B cell (primary cell): ENCODE results near the gene CAAP1. TPM values are rescaled to one million over a fixed set of nuclear protein-coding genes. Genes with fewer than 3 reads are reported as not detected.

Experiments used
- ATAC-seq: fragments of 200-7000 bp; cut with Tn5 transposase; one replicate; pipeline ENCODE4 v1.10.0; 2021; ENCODE audit warnings: low read depth, mild to moderate bottlenecking, moderate number of reproducible peaks, moderate library complexity
- CTCF ChIA-PET: fragments of 350-600 bp; sonication (Branson Sonifier 250); formaldehyde crosslinking; loops from one replicate; lab custom pipeline; 2021; ENCODE audit warnings: antibody characterized with exemption, inconsistent platforms; lab: Charles Lee
- POLR2A ChIA-PET: fragments of 350-600 bp; sonication (Branson Sonifier 250); formaldehyde crosslinking; loops from one replicate; lab custom pipeline; 2021; ENCODE audit warnings: antibody characterized with exemption; lab: Charles Lee
- DNase-seq: peaks from one replicate; pipeline ENCODE4 v3.0.0; 2013
- H2AFZ ChIP-seq: 2 replicates; pipeline ENCODE4 v1.6.1; 2012; ENCODE audit warnings: mild to moderate bottlenecking, low read depth, low read length; ENCODE audit not compliant: insufficient read depth, poor library complexity, severe bottlenecking
- H3K27ac ChIP-seq, 2 donors: 1 replicate in 1 of 2; 2 replicates in 1 of 2; pipeline ENCODE4 v1.5.1; 2012 to 2013; ENCODE audit warnings: low read length in 2 of 2, mild to moderate bottlenecking in 2 of 2, moderate library complexity in 1 of 2
- H3K27me3 ChIP-seq, 4 experiments: fragments of 200-600 bp in 1 of 4; sonication (generic) in 1 of 4; replicated peaks in 1 of 4; 1 replicate in 2 of 4; 2 replicates in 2 of 4; pipeline versions ENCODE4 v1.6.1 to v1.7.0; 2013 to 2016; ENCODE audit warnings: low read length in 3 of 4, mild to moderate bottlenecking in 2 of 4, mixed read lengths in 1 of 4, moderate library complexity in 1 of 4; ENCODE audit not compliant: insufficient read depth in 4 of 4, control insufficient read depth in 3 of 4; ENCODE audit errors: control extremely low read depth in 1 of 4
- H3K36me3 ChIP-seq, 2 experiments: replicated peaks in 1 of 2; 1 replicate in 1 of 2; 2 replicates in 1 of 2; pipeline versions ENCODE4 v1.6.1 to v1.7.1; 2013; ENCODE audit warnings: low read length in 1 of 2; ENCODE audit not compliant: insufficient read depth in 2 of 2, control insufficient read depth in 1 of 2; ENCODE audit errors: control extremely low read depth in 1 of 2, extremely low read depth in 1 of 2
- H3K4me1 ChIP-seq, 2 donors: fragments of 200-600 bp in 1 of 2; sonication (generic) in 1 of 2; 1 replicate in 1 of 2; 2 replicates in 1 of 2; pipeline versions ENCODE4 v1.5.1 to v1.6.1; 2013 to 2017; ENCODE audit warnings: low read length in 2 of 2; ENCODE audit not compliant: control insufficient read depth in 2 of 2, insufficient read depth in 2 of 2
- H3K4me2 ChIP-seq: replicated peaks from 2 replicates; pipeline ENCODE3; 2012; ENCODE audit warnings: mild to moderate bottlenecking, low read depth, low read length; ENCODE audit not compliant: poor library complexity, severe bottlenecking
- H3K4me3 ChIP-seq, 5 experiments: fragments of 200-600 bp in 1 of 5; sonication (generic) in 1 of 5; 1 replicate in 3 of 5; 2 replicates in 2 of 5; pipeline versions ENCODE4 v1.5.1 to v1.7.0; 2011 to 2016; ENCODE audit warnings: low read length in 4 of 5, mild to moderate bottlenecking in 4 of 5, low read depth in 2 of 5, control low read depth in 1 of 5, moderate library complexity in 1 of 5; ENCODE audit not compliant: insufficient read depth in 1 of 5; ENCODE audit errors: control extremely low read depth in 1 of 5, extremely low read depth in 1 of 5
- H3K79me2 ChIP-seq: fragments of 200-600 bp; sonication (generic); one replicate; pipeline ENCODE4 v1.6.0; 2016; ENCODE audit warnings: low read length; ENCODE audit not compliant: control insufficient read depth, insufficient read depth
- H3K9ac ChIP-seq: fragments of 200-600 bp; sonication (generic); 2 replicates; pipeline ENCODE4 v1.6.1; 2017; ENCODE audit warnings: mild to moderate bottlenecking, low read length, moderate library complexity
- H3K9me3 ChIP-seq, 3 donors: one replicate each; pipeline versions ENCODE4 v1.6.1 to v1.7.1; 2013; ENCODE audit warnings: low read length in 2 of 3; ENCODE audit not compliant: control insufficient read depth in 2 of 3, insufficient read depth in 1 of 3; ENCODE audit errors: control extremely low read depth in 1 of 3
- H4K20me1 ChIP-seq: 2 replicates; pipeline ENCODE4 v1.6.0; 2012; ENCODE audit warnings: mild to moderate bottlenecking, low read length; ENCODE audit not compliant: insufficient read depth, control insufficient read depth, poor library complexity, severe bottlenecking
- H3K27ac Mint-ChIP-seq: one replicate; pipeline ENCODE4 v1.8.0; 2021; ENCODE audit warnings: mixed read lengths
- H3K27me3 Mint-ChIP-seq: one replicate; pipeline ENCODE4 v1.8.0; 2021; ENCODE audit warnings: mixed read lengths
- H3K4me1 Mint-ChIP-seq: one replicate; pipeline ENCODE4 v1.8.0; 2021; ENCODE audit warnings: mixed read lengths
- H3K4me3 Mint-ChIP-seq: one replicate; pipeline ENCODE4 v1.8.0; 2021; ENCODE audit warnings: mixed read lengths
- H3K9me3 Mint-ChIP-seq: one replicate; pipeline ENCODE4 v1.8.0; 2022; ENCODE audit warnings: mixed read lengths; ENCODE audit not compliant: insufficient read depth
- EZH2 ChIP-seq: IDR thresholded peaks from 2 replicates; pipeline ENCODE4 v1.6.1; 2012; ENCODE audit warnings: borderline replicate concordance, low read depth, mild to moderate bottlenecking, moderate library complexity, low read length; ENCODE audit not compliant: insufficient read depth, poor library complexity, severe bottlenecking
- WGBS: methylation state at CpG from one replicate; pipeline ENCODE4 v1.1.5; 2013; ENCODE audit warnings: missing lambda C conversion rate; ENCODE audit not compliant: insufficient coverage; 5-methylcytosine and 5-hydroxymethylcytosine counted together
- intact Hi-C: fragments of 100-400 bp; cut with micrococcal nuclease; formaldehyde crosslinking; loops from one replicate; pipeline ENCODE4 v1.10.0; 2022
- polyA plus RNA-seq: library from polyadenylated mRNA; depleted of rRNA; stranded (reverse); fragments of >200 nt; gene quantifications from 2 replicates; pipeline ENCODE4 v1.2.3, GENCODE V29; 2012
- total RNA-seq, 2 donors: library from RNA; stranded (reverse); fragments of 120-200 nt in 1 of 2; gene quantifications; 1 replicate in 1 of 2; 2 replicates in 1 of 2; pipeline versions ENCODE4 v1.2.3 to v1.2.4, GENCODE V29; 2013 to 2022
- TF ChIP-seq, protein P1 (sequence below): fragments of 200-600 bp; IDR thresholded peaks from one replicate; pipeline ENCODE4 v1.8.0; 2022; ENCODE audit warnings: antibody characterized with exemption, mild to moderate bottlenecking

CAAP1 gene
- total and polyA plus RNA-seq, 2 donors (not counting 1 experiment from before 2014, with no cell fraction given): 8.5 to 13.3 TPM

DNA sequence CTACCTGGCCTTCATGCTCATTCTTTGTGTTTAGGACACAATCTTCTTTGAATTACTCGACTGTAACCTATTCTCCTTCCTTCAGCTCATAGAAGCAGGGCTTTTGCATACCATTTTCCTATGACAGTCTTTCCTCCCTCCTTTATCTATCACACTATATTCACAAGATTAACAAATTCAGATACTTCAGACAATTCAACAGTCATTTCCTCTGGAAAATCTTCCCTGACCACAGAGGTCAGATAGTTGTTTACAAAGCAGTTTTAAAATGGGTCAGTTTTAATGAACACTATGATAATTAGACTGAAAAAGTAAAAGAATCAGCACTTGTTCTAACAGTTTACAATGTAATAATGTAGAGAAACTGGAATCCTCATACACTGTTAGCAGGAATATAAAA lies 4.3 kb downstream of the CAAP1 start:
- Mint-ChIP-seq H3K4me1 (peaks cover 37% of the 10 kb centered on the region), H3K27ac (no peak overlapping the region), H3K9me3 (no peaks in the 10 kb centered on the region), H3K27me3 (no peaks in the 10 kb centered on the region), H3K4me3 (no peak overlapping the region)
- WGBS: 78% methylated on average over 1 of the region's 1 CpG
- peaks cover 62% of the 10 kb centered on the region for H3K79me2 ChIP-seq
- DNase-seq (no peak), ATAC-seq (no peak)
- H3K4me1 ChIP-seq: peaks cover 16 to 17% of the 10 kb centered on the region in 2 donors
- no peak overlapping the region for H3K4me3 ChIP-seq
- TF ChIP-seq, protein P1, sequence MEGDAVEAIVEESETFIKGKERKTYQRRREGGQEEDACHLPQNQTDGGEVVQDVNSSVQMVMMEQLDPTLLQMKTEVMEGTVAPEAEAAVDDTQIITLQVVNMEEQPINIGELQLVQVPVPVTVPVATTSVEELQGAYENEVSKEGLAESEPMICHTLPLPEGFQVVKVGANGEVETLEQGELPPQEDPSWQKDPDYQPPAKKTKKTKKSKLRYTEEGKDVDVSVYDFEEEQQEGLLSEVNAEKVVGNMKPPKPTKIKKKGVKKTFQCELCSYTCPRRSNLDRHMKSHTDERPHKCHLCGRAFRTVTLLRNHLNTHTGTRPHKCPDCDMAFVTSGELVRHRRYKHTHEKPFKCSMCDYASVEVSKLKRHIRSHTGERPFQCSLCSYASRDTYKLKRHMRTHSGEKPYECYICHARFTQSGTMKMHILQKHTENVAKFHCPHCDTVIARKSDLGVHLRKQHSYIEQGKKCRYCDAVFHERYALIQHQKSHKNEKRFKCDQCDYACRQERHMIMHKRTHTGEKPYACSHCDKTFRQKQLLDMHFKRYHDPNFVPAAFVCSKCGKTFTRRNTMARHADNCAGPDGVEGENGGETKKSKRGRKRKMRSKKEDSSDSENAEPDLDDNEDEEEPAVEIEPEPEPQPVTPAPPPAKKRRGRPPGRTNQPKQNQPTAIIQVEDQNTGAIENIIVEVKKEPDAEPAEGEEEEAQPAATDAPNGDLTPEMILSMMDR: no peak
- H3K9me3 ChIP-seq: no peaks in the 10 kb centered on the region
- no peak overlapping the region for H3K4me2 ChIP-seq
- intact Hi-C loops: no loop called here
- H3K36me3 ChIP-seq: peaks cover 7% of the 10 kb centered on the region in 2 experiments
- ChIA-PET CTCF (interaction anchor here (0.7 kb wide), 1 partner anchor 59 kb away, joined by 3 read pairs; the partner anchor contains the start of gene PLAA), POLR2A (no interaction called here)
- no peaks in the 10 kb centered on the region for H4K20me1 ChIP-seq
- H3K27ac ChIP-seq: no peak overlapping the region
- H3K27me3 ChIP-seq: no peaks in the 10 kb centered on the region
- H2AFZ ChIP-seq: no peak overlapping the region
- H3K9ac ChIP-seq: no peak overlapping the region

DNA sequence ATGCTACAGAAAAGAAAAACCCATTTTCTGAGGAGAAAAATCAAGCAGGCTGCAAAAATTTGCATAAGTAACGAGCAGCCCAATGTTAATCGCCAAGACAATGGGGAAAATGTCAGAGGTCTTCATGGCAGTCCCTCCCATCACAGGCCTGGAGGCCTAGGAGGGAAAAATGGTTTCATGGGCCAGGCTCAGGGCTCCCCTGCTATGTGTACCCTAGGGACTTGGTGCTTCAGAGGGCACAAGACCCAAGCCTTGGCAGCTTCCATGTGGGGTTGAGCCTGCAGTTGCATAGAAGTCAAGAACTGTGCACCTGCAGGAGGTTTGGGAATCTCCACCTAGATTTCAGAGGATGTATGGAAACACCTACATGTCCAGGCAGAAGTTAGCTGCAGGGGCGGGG lies 10.4 kb downstream of the CAAP1 start:
- 96% methylated on average over 3 of the region's 3 CpGs for WGBS
- no peak for ATAC-seq
- H4K20me1 ChIP-seq: no peaks in the 10 kb centered on the region

More for the DNA sequence above, 10.4 kb downstream of the CAAP1 start:
- no peak overlapping the region for H3K27ac Mint-ChIP-seq
- peaks cover 13% of the 10 kb centered on the region for H3K9me3 Mint-ChIP-seq
- no peak for DNase-seq
- Histone ChIP-seq H2AFZ (no peak overlapping the region), H3K9ac (no peak overlapping the region), H3K4me2 (no peak overlapping the region), H3K27me3 (no peaks in the 10 kb centered on the region), H3K79me2 (peaks cover 17% of the 10 kb centered on the region), H3K36me3 (peaks cover 9 to 40% of the 10 kb centered on the region in 2 experiments), H3K9me3 (peaks cover 0 to 11% (median 8%) of the 10 kb centered on the region in 3 donors), H3K4me3 (no peak overlapping the region), H3K27ac (no peak overlapping the region), H3K4me1 (no peaks in the 10 kb centered on the region)
- no peak overlapping the region for H3K4me3 Mint-ChIP-seq
- CTCF ChIA-PET: no interaction called here
- no peaks in the 10 kb centered on the region for H3K27me3 Mint-ChIP-seq
- no peak for TF ChIP-seq EZH2
- TF ChIP-seq, protein P1: no peak
- intact Hi-C loops: no loop called here
- H3K4me1 Mint-ChIP-seq: no peaks in the 10 kb centered on the region
- POLR2A ChIA-PET: no interaction called here
